WTC11 (cell line): ENCODE measurements around the gene CDKN2AIPNL.

ENCODE experiments used
- CTCF ChIP-seq: fragments of 200-600 bp; IDR thresholded peaks from 2 replicates; pipeline ENCODE4 v1.8.0; 2022; ENCODE audit warnings: antibody characterized with exemption
- ELF4 ChIP-seq: sonication (generic); formaldehyde crosslinking; IDR thresholded peaks from 2 replicates; pipeline ENCODE4 v1.8.1; 2022; ENCODE audit warnings: low read depth, mild to moderate bottlenecking, moderate library complexity, missing genetic modification reagents
- IRF2 ChIP-seq: sonication (generic); formaldehyde crosslinking; IDR thresholded peaks from 2 replicates; pipeline ENCODE4 v1.8.0; 2022; ENCODE audit warnings: low read depth, missing genetic modification reagents, borderline replicate concordance
- RELA ChIP-seq: sonication (generic); formaldehyde crosslinking; IDR thresholded peaks from 2 replicates; pipeline ENCODE4 v1.8.1; 2022; ENCODE audit warnings: missing genetic modification reagents, mild to moderate bottlenecking, borderline replicate concordance
- ZNF121 ChIP-seq: sonication (generic); formaldehyde crosslinking; IDR thresholded peaks from 2 replicates; pipeline ENCODE4 v1.8.0; 2023; ENCODE audit warnings: missing genetic modification reagents
- TF ChIP-seq, protein P1 (sequence below): sonication (generic); formaldehyde crosslinking; IDR thresholded peaks from 2 replicates; pipeline ENCODE4 v1.8.0; 2022; ENCODE audit warnings: mild to moderate bottlenecking, missing genetic modification reagents
- TF ChIP-seq, protein P2 (sequence below): sonication (generic); formaldehyde crosslinking; IDR thresholded peaks from 2 replicates; pipeline ENCODE4 v1.8.1; 2023; ENCODE audit warnings: mild to moderate bottlenecking, missing genetic modification reagents, moderate library complexity
- TF ChIP-seq, protein P3 (sequence below): sonication (generic); formaldehyde crosslinking; conservative IDR thresholded peaks from 2 replicates; pipeline ENCODE4 v1.8.1; 2022; ENCODE audit warnings: mild to moderate bottlenecking, missing genetic modification reagents
- TF ChIP-seq, protein P4 (sequence below): fragments of 250-450 bp; sonication (Bioruptor Pico); conservative IDR thresholded peaks from 2 replicates; pipeline ENCODE4 v1.9.0; 2021; ENCODE audit warnings: mild to moderate bottlenecking
- TF ChIP-seq, protein P5 (sequence below): sonication (generic); formaldehyde crosslinking; IDR thresholded peaks from 2 replicates; pipeline ENCODE4 v1.8.1; 2022; ENCODE audit warnings: mild to moderate bottlenecking, moderate library complexity, missing genetic modification reagents

GRCh38 chr5:134446938-134447337, 35.3 kb upstream of the CDKN2AIPNL start:
- TF ChIP-seq, protein P1, sequence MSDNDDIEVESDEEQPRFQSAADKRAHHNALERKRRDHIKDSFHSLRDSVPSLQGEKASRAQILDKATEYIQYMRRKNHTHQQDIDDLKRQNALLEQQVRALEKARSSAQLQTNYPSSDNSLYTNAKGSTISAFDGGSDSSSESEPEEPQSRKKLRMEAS (CRISPR knock-in tag), result no peak
- TF ChIP-seq, protein P2, sequence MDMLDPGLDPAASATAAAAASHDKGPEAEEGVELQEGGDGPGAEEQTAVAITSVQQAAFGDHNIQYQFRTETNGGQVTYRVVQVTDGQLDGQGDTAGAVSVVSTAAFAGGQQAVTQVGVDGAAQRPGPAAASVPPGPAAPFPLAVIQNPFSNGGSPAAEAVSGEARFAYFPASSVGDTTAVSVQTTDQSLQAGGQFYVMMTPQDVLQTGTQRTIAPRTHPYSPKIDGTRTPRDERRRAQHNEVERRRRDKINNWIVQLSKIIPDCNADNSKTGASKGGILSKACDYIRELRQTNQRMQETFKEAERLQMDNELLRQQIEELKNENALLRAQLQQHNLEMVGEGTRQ (CRISPR knock-in tag), result no peak
- TF ChIP-seq CTCF, result no peak
- no peak for TF ChIP-seq IRF2
- no peak for TF ChIP-seq ZNF121 (CRISPR knock-in tag)
- TF ChIP-seq, protein P3, sequence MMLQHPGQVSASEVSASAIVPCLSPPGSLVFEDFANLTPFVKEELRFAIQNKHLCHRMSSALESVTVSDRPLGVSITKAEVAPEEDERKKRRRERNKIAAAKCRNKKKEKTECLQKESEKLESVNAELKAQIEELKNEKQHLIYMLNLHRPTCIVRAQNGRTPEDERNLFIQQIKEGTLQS (CRISPR knock-in tag), result no peak
- no peak for TF ChIP-seq RELA (CRISPR knock-in tag)
- TF ChIP-seq, protein P4, sequence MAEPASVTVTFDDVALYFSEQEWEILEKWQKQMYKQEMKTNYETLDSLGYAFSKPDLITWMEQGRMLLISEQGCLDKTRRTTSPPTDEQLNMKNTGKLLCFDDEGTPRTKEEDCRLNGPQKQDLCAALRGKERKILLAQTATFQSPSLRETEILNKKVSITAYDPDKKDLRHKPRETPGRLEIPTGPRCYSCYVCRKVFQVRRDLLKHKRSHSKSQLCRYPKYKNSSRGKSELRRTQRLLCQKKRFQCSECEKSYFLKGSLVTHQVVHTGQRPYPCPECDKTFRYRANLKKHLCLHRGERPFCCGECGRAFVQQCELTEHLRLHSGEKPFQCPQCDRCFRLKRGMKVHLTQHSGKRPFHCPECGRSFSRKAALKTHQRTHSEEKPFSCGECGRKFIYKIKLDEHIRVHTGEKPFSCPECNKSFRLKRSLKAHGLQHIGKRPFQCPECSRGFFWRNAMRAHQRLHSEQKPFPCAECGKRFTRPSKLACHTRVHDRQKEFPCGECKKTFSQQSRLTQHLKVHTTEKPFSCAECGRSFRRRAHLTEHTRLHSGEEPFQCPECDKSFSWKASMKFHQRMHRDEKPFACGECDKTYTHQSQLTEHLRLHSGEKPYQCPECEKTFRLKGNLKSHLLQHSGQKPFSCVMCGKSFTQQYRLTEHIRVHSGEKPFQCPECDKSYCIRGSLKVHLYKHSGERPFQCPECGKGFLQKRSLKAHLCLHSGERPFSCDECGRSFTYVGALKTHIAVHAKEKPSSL (CRISPR knock-in tag), result no peak
- TF ChIP-seq, protein P5, sequence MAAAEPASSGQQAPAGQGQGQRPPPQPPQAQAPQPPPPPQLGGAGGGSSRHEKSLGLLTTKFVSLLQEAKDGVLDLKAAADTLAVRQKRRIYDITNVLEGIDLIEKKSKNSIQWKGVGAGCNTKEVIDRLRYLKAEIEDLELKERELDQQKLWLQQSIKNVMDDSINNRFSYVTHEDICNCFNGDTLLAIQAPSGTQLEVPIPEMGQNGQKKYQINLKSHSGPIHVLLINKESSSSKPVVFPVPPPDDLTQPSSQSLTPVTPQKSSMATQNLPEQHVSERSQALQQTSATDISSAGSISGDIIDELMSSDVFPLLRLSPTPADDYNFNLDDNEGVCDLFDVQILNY (CRISPR knock-in tag), result no peak
- no peak for TF ChIP-seq ELF4
